Measurements from ENCODE around the gene CLCN7.
A peak's percentile ranks its signal among the peaks of the same experiment; 100 is the strongest.

Gene CLCN7, protein sequence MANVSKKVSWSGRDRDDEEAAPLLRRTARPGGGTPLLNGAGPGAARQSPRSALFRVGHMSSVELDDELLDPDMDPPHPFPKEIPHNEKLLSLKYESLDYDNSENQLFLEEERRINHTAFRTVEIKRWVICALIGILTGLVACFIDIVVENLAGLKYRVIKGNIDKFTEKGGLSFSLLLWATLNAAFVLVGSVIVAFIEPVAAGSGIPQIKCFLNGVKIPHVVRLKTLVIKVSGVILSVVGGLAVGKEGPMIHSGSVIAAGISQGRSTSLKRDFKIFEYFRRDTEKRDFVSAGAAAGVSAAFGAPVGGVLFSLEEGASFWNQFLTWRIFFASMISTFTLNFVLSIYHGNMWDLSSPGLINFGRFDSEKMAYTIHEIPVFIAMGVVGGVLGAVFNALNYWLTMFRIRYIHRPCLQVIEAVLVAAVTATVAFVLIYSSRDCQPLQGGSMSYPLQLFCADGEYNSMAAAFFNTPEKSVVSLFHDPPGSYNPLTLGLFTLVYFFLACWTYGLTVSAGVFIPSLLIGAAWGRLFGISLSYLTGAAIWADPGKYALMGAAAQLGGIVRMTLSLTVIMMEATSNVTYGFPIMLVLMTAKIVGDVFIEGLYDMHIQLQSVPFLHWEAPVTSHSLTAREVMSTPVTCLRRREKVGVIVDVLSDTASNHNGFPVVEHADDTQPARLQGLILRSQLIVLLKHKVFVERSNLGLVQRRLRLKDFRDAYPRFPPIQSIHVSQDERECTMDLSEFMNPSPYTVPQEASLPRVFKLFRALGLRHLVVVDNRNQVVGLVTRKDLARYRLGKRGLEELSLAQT

GRCh38 chr16:1474796-1475551 lies at the start of gene CLCN7:
TSS of gene CLCN7 (minus strand) at chr16:1475028. CDS start at chr16:1474974, 54 bp downstream.
- Histone ChIP-seq H3K4me3 (replicated peaks; ENCODE audit: low read depth, low read length) (peak within 1 kb of the TSS; percentile 83), H3K36me3 (ENCODE audit: control insufficient read depth, insufficient read depth, low read length) (no peaks in the 10 kb centered on the region), H3K27me3 (replicated peaks; ENCODE audit: control insufficient read depth, insufficient read depth, low read length) (no peaks in the 10 kb centered on the region)
- DNase-seq (ENCODE audit: extremely low read depth, insufficient read length): peak; percentile 94
- no peak for TF ChIP-seq CTCF (IDR thresholded peaks at IDR 0.05; ENCODE audit: insufficient read depth, low read length, poor library complexity, severe bottlenecking)

GRCh38 chr16:1524366-1524765 lies 49.5 kb upstream of the CLCN7 start:
- H3K27me3 ChIP-seq (replicated peaks; ENCODE audit: control insufficient read depth, insufficient read depth, low read length): no peaks in the 10 kb centered on the region; the same call in 1 of the 2 replicates
- DNase-seq (ENCODE audit: extremely low read depth, insufficient read length): no peak
- no peaks in the 10 kb centered on the region for H3K36me3 ChIP-seq (ENCODE audit: control insufficient read depth, insufficient read depth, low read length)
- TF ChIP-seq CTCF (IDR thresholded peaks at IDR 0.05; ENCODE audit: insufficient read depth, low read length, poor library complexity, severe bottlenecking): no peak
- no peak overlapping the region for H3K4me3 ChIP-seq (replicated peaks; ENCODE audit: low read depth, low read length)

DNA sequence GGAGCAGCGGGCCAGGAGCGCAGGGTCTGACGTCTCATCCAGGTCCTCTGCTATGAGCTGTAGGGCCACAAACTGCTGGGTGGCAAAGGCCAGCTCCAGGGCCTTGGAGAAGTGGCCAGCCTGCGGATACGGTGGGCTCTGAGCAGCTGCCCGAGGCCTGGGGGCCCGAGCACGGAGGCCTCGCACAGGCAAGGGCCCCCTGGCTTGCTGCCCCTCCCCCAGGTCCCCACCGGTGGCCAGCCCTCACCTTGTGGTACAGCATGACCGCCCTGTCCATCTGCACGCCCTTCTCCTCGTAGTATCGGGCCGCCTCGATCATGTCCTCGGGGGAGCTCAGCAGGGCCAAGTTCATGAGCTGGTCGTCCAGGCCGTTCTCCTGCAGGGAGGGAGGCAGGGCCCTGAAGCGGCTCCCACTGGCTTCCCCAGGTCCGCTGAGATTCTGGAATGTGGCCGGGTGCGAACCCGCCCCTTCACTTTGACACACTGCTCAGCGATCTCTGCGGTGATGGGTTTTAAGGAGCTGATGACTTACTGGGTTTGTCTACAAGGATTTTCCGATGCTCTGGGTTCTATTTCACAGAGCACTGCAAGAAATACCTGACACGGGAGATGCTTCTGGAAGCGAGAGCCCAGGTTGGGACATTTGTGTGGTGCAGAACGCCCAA lies 48.9 kb upstream of the CLCN7 start:
- H3K27me3 ChIP-seq (replicated peaks; ENCODE audit: control insufficient read depth, insufficient read depth, low read length): no peaks in the 10 kb centered on the region; the same call in 1 of the 2 replicates
- no peak overlapping the region for H3K4me3 ChIP-seq (replicated peaks; ENCODE audit: low read depth, low read length)
- TF ChIP-seq CTCF (IDR thresholded peaks at IDR 0.05; ENCODE audit: insufficient read depth, low read length, poor library complexity, severe bottlenecking): no peak
- no peak for DNase-seq (ENCODE audit: extremely low read depth, insufficient read length)
- H3K36me3 ChIP-seq (ENCODE audit: control insufficient read depth, insufficient read depth, low read length): no peaks in the 10 kb centered on the region

- Histone ChIP-seq H3K36me3 (ENCODE audit: control insufficient read depth, insufficient read depth, low read length) (no peaks in the 10 kb centered on the region), H3K4me3 (replicated peaks; ENCODE audit: low read depth, low read length) (no peak overlapping the region), H3K27me3 (replicated peaks; ENCODE audit: control insufficient read depth, insufficient read depth, low read length) (no peaks in the 10 kb centered on the region)
- DNase-seq (ENCODE audit: extremely low read depth, insufficient read length): no peak
- TF ChIP-seq CTCF (IDR thresholded peaks at IDR 0.05; ENCODE audit: insufficient read depth, low read length, poor library complexity, severe bottlenecking): no peak
Observed at GRCh38 chr16:1520461-1520860, 45.6 kb upstream of the CLCN7 start.

GRCh38 chr16:1519831-1520230 lies 45.0 kb upstream of the CLCN7 start:
- no peak overlapping the region for H3K4me3 ChIP-seq (replicated peaks; ENCODE audit: low read depth, low read length)
- H3K27me3 ChIP-seq (replicated peaks; ENCODE audit: control insufficient read depth, insufficient read depth, low read length): no peaks in the 10 kb centered on the region
- no peak for TF ChIP-seq CTCF (IDR thresholded peaks at IDR 0.05; ENCODE audit: insufficient read depth, low read length, poor library complexity, severe bottlenecking)
- H3K36me3 ChIP-seq (ENCODE audit: control insufficient read depth, insufficient read depth, low read length): no peaks in the 10 kb centered on the region
- DNase-seq (ENCODE audit: extremely low read depth, insufficient read length): no peak
